ENCODE data around the gene PPIB.

PPIB gene

DNA sequence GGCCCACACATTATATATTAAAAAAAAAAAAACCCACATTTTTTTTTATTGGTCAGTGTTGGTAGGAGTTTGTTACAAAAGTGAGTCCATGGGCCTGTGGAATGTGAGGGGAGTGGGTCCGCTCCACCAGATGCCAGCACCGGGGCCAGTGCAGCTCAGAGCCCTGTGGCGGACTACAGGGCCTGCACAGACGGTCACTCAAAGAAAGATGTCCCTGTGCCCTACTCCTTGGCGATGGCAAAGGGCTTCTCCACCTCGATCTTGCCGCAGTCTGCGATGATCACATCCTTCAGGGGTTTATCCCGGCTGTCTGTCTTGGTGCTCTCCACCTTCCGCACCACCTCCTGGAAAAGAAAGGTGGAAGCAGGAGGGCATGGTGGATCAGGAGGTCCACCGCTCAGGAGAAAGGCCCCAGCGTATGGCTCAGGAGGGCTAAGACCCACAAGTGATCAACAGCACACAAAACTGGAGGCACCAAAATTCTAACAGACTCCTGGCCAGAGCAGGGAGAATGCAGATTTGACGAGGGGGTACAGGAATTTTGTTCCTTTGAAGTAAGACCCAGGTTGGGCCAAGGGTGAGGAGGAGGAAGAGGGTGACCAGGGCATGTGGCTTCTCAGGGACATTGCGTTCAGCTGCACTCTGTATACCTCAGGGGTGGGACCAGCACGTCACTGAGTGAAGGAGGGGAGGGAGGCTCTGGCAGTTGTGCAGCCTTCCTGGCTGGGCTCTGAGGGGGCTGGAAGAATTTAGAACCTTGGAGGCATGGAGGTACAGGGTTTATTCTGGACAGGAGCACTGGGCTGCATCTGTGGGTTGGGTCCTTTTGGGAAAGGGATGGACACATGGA, 6.8 kb downstream of the PPIB start:
- H3K36me3 ChIP-seq (ENCODE audit: control insufficient read depth, insufficient read depth, low read length), result peaks cover 47% of the 10 kb centered on the region
- H3K9ac ChIP-seq (ENCODE audit: low read depth, low read length), result no peak overlapping the region
- H3K4me1 ChIP-seq (ENCODE audit: control insufficient read depth, insufficient read depth, low read length), result peaks cover 2% of the 10 kb centered on the region
- no peak overlapping the region for H3K4me3 ChIP-seq (ENCODE audit: low read depth, low read length)
- H3K27me3 ChIP-seq (ENCODE audit: control insufficient read depth, insufficient read depth, low read length), result peaks cover 9% of the 10 kb centered on the region
- H3K9me3 ChIP-seq (ENCODE audit: control insufficient read depth, insufficient read depth, low read length), result no peaks in the 10 kb centered on the region

DNA sequence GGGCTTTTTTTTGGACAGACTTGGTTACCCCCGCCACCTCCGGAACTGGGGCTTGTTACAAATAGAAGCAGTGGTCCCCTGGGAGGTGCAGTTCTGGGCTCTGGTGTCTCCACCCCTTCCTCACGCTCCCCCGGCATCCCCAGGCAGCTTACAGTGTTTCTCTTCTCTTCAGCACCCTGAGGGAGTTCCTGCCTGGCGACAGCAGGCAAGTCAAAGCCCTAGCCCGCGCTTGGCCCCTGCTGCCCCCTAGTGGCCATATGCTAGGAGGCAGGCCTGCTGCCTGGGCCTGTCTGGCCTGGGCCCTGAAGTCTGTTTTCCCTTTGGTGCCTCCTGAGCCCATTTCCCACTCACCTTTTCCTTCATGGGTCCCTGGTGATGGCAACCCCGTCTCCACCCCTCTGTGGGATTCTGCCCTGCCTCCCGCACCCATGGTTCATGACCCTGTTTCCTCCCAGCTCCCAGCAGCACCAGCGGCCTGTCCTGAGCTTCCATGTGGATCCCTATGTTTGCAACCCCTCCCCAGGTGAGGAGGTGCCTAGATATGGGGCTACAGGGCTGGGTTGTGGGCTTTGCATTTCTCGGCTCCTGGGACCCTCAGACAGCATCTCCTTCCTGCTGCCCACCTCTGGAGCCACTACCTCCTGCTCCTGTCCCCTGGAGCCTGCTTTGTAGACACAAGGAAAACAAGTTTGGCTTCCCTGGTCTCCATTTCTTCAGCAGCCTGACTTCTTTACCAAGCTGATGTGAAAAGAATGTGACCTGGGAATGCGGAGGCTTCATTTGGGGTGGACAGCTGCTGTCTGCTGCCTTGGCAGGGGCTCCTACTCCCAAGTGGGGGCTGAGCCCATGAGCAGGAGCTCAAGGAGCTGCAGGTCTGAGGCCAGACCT, 9.1 kb downstream of the PPIB start:
- H3K9me3 ChIP-seq (ENCODE audit: control insufficient read depth, insufficient read depth, low read length), result no peaks in the 10 kb centered on the region
- peaks cover 33% of the 10 kb centered on the region for H3K36me3 ChIP-seq (ENCODE audit: control insufficient read depth, insufficient read depth, low read length)
- H3K27me3 ChIP-seq (ENCODE audit: control insufficient read depth, insufficient read depth, low read length), result peaks cover 15% of the 10 kb centered on the region
- H3K9ac ChIP-seq (ENCODE audit: low read depth, low read length), result no peak overlapping the region
- peaks cover 2% of the 10 kb centered on the region for H3K4me1 ChIP-seq (ENCODE audit: control insufficient read depth, insufficient read depth, low read length)
- H3K4me3 ChIP-seq (ENCODE audit: low read depth, low read length), result peak overlapping the region; percentile 75

DNA sequence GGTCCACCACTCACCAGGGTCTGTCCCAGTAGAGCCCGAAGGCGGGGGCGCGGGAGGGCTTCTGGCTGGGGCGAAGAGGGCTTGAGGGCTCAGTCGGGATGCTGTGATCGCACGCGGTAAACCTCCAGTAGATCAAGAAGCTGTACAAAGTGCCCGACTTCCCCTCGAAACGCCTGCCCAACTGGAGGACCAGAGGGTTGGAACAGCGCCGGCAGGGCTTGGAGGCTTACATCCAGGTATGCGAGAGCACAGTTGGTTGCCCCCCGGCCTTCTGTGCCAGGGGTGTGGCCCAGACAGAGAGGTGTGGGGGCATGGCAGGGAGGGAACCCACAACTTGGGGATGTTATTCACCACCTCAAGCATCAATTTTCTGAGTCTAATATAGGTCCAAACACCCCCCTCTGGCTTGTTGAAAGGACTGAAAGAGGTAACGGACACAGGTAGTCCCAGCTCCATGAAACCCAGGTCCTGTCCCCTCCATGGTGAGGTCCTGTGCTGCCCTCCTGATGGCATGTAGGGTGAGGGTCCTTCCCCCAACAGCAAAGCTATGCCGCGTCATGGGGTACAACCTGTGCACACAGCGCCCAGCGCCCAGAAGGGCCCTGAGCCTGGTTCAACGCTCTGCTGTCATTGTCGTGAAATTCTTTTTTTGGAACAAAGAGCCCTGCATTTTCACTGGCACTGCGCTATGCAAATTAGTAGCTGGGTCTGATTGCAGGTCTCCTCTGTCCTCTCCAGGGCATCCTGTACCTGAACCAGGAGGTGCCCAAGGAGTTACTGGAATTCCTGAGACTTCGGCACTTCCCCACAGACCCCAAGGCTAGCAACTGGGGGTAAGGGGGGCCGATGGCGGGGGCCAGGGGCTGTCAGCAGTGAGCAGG, 10.1 kb downstream of the PPIB start:
- Histone ChIP-seq H3K9ac (ENCODE audit: low read depth, low read length) (peak overlapping the region; percentile 54), H3K4me3 (ENCODE audit: low read depth, low read length) (peak overlapping the region; percentile 75)

DNA sequence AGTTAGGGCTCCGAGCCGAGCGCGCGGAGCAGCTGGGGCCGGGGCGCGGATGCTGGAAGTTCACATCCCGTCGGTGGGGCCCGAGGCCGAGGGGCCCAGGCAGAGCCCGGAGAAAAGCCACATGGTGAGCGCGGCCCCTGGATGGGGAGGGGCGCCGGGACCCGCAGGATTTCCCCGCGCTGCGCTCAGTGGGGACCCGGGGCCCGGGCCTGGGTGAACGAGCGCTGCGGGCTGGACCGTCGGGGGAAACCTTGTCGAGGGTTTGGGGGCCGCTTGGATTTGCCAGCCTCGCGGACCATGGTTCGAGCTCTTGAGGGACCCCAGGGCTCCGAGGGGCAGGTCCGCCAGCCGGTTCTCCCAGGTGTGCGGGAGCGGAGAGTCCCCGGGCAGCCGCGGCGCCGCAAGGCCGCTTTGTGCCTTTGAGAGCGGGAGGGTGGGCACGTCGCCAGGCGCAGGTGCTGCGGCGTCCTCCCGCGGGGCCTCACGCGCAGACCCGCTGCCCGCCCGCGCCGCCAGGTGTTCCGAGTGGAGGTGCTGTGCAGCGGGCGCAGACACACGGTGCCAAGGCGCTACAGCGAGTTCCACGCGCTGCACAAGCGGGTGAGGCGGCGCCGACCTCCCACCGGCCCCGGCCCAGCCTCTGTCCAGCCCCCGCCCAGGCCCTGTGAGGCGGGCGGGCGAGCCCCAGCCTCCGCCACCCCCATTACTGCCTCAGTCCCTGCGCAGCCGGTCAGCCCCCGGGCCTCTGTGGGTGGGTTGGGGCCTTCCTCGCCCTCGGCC, 10.9 kb downstream of the PPIB start, which contains the start of gene SNX22:
Gene SNX22, plus strand, starts transcription at position 5 of the 780 bp plus-strand sequence. Its CDS starts 45 bp downstream, at position 50.
- H3K36me3 ChIP-seq (ENCODE audit: control insufficient read depth, insufficient read depth, low read length), result peaks cover 15% of the 10 kb centered on the region
- H3K4me1 ChIP-seq (ENCODE audit: control insufficient read depth, insufficient read depth, low read length), result peaks cover 2% of the 10 kb centered on the region
- peak within 1 kb of the TSS; percentile 75 for H3K4me3 ChIP-seq (ENCODE audit: low read depth, low read length)
- no peaks in the 10 kb centered on the region for H3K9me3 ChIP-seq (ENCODE audit: control insufficient read depth, insufficient read depth, low read length)
- H3K27me3 ChIP-seq (ENCODE audit: control insufficient read depth, insufficient read depth, low read length), result peaks cover 15% of the 10 kb centered on the region
- H3K9ac ChIP-seq (ENCODE audit: low read depth, low read length), result peak within 1 kb of the TSS; percentile 54

More for the DNA sequence above, 10.1 kb downstream of the PPIB start:
- Histone ChIP-seq H3K4me1 (ENCODE audit: control insufficient read depth, insufficient read depth, low read length) (peaks cover 2% of the 10 kb centered on the region), H3K9me3 (ENCODE audit: control insufficient read depth, insufficient read depth, low read length) (no peaks in the 10 kb centered on the region), H3K27me3 (ENCODE audit: control insufficient read depth, insufficient read depth, low read length) (peaks cover 15% of the 10 kb centered on the region), H3K36me3 (ENCODE audit: control insufficient read depth, insufficient read depth, low read length) (peaks cover 23% of the 10 kb centered on the region)

DNA sequence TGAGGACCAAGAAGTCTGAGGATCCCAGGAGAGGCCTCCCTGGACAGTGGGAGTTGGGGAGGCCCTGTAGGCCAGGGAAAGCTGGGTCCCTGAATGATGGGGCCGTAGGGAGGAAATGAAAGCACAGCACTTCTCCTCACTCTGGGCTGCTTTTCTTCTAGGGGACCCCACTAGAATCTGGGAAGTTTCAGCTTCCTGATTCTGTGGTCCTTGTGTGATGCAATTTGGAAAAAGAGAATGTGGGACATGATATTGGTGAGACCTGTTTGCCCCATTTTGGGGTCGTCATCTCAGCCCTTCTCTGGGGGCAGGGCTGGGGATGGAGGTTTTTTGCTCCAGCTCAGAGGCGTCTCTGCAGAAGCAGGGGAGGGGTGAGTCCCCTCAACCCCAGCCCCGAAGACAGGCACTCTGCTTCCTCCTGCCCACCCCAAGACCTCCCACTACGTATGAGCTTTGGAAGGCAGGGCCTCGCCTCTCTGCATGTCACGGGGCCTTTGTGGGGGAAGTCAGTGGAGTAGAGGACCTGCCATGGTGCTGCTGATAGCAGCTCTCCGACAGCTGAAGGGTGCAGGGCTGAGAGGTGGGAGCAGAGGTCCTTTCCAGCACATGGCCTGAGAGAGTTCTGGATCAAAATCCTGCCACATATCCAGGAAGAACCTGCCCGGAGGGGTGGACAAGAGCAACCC, 12.8 kb downstream of the PPIB start:
- peaks cover under 1% of the 10 kb centered on the region for H3K36me3 ChIP-seq (ENCODE audit: control insufficient read depth, insufficient read depth, low read length)
- H3K4me3 ChIP-seq (ENCODE audit: low read depth, low read length), result no peak overlapping the region
- H3K9ac ChIP-seq (ENCODE audit: low read depth, low read length), result no peak overlapping the region
- no peaks in the 10 kb centered on the region for H3K9me3 ChIP-seq (ENCODE audit: control insufficient read depth, insufficient read depth, low read length)
- H3K4me1 ChIP-seq (ENCODE audit: control insufficient read depth, insufficient read depth, low read length), result peaks cover 2% of the 10 kb centered on the region
- peaks cover 15% of the 10 kb centered on the region for H3K27me3 ChIP-seq (ENCODE audit: control insufficient read depth, insufficient read depth, low read length)

DNA sequence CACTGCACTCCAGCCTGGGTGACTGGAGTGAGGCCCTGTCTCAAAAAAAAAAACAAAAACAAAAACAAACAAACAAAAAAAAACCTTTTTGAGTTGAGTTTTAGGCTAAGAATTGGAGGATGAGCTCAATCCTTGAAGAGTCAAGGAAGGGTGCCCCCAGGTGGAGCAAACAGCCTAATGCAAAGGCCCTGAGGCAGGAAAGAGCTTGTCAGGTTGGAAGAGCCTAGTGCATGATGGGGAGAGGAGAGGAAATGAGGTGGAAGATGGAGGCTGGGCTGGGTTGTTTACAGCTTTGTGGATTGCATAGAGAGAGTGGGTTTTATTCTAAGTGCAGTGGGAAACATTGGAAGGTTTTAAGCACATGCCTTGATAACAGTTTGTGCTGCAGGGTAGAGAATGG, 13.4 kb downstream of the PPIB start:
- H3K36me3 ChIP-seq (ENCODE audit: control insufficient read depth, insufficient read depth, low read length), result no peaks in the 10 kb centered on the region
- no peaks in the 10 kb centered on the region for H3K9me3 ChIP-seq (ENCODE audit: control insufficient read depth, insufficient read depth, low read length)
- peaks cover 2% of the 10 kb centered on the region for H3K4me1 ChIP-seq (ENCODE audit: control insufficient read depth, insufficient read depth, low read length)
- peaks cover 15% of the 10 kb centered on the region for H3K27me3 ChIP-seq (ENCODE audit: control insufficient read depth, insufficient read depth, low read length)
- H3K4me3 ChIP-seq (ENCODE audit: low read depth, low read length), result no peak overlapping the region
- no peak overlapping the region for H3K9ac ChIP-seq (ENCODE audit: low read depth, low read length)

DNA sequence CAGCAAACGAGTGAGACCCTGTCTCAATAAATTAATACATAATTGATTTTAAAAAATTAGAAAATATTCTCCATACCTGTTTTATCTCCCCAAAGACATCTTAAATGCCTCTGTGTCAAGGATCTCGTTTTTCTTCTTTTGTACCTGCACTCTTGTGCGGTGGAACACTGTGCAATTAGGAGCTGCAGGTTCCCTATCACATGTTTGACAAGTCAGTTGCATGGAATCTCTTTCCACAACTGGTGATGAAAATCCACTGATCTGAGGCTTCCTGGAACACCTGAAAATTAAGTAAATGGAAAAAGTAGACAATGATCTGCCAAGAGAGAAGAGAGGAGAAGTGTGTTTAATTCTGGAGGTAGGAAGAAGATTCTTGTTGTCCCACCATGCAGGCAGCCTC, 14.2 kb downstream of the PPIB start:
- Histone ChIP-seq H3K4me1 (ENCODE audit: control insufficient read depth, insufficient read depth, low read length) (peaks cover 2% of the 10 kb centered on the region), H3K36me3 (ENCODE audit: control insufficient read depth, insufficient read depth, low read length) (no peaks in the 10 kb centered on the region)

DNA sequence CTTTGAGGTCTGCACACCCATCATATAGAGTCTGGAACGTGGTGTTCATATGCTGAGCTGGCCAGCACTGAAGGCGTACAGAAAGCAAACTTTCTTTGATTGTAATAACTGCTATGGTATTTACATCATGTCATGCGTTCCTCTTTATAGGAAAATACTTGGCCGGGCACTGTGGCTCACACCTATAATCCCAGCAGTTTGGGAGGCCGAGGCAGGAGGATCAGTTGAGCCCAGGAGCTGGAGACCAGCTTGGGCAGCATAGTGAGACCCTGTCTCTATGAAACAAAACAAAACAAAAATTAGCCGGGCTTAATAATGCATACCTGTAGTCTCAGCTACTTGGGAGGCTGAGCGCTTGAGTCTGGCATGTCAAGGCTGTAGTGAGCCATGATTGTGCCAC, 14.7 kb downstream of the PPIB start:
- Histone ChIP-seq H3K27me3 (ENCODE audit: control insufficient read depth, insufficient read depth, low read length) (peaks cover 15% of the 10 kb centered on the region), H3K4me1 (ENCODE audit: control insufficient read depth, insufficient read depth, low read length) (peaks cover 2% of the 10 kb centered on the region), H3K9ac (ENCODE audit: low read depth, low read length) (no peak overlapping the region), H3K4me3 (ENCODE audit: low read depth, low read length) (no peak overlapping the region), H3K36me3 (ENCODE audit: control insufficient read depth, insufficient read depth, low read length) (no peaks in the 10 kb centered on the region), H3K9me3 (ENCODE audit: control insufficient read depth, insufficient read depth, low read length) (no peaks in the 10 kb centered on the region)

More for the DNA sequence above, 14.2 kb downstream of the PPIB start:
- Histone ChIP-seq H3K9ac (ENCODE audit: low read depth, low read length) (no peak overlapping the region), H3K27me3 (ENCODE audit: control insufficient read depth, insufficient read depth, low read length) (peaks cover 15% of the 10 kb centered on the region), H3K9me3 (ENCODE audit: control insufficient read depth, insufficient read depth, low read length) (no peaks in the 10 kb centered on the region), H3K4me3 (ENCODE audit: low read depth, low read length) (no peak overlapping the region)

DNA sequence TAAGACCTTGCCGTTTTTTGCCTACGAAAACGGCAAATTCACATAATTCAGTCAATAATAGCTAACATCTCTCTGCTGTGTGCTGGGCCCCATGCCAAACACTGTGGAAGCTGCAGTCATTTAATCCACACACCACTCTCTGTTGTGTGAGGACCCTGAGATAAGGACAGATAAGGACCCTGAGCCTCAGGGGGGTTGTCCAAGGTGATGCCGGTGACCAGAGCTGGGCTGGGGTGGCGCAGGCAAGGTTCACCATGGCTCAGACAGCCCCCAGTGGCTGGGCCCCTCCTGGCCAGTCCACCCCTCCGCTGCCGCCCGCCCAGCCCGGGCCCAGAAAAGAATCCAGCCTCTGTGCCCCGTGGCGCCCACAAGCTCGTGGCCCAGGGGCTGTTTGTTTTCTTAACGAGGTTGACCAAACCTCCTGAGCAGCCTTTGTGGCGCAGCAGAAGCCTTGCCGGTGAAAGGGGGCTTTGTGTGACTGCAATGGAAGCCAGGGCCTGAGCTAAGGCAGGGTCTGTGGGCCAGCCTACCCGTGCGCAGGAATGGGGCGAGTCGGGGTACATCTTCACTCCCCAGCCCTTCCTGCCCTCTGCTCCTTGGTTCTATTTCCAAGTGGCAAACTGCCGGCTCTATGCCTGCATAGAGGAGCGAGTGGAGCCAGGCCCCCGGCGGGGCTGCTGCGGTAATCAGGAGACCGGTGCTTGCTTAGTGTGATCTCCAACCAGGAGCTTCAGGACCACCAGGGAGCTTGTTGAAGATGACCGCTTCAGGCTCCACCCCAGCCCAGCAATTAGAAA, 15.7 kb downstream of the PPIB start:
- H3K9me3 ChIP-seq (ENCODE audit: control insufficient read depth, insufficient read depth, low read length), result no peaks in the 10 kb centered on the region
- no peak overlapping the region for H3K9ac ChIP-seq (ENCODE audit: low read depth, low read length)
- no peak overlapping the region for H3K4me3 ChIP-seq (ENCODE audit: low read depth, low read length)
- peaks cover 6% of the 10 kb centered on the region for H3K27me3 ChIP-seq (ENCODE audit: control insufficient read depth, insufficient read depth, low read length)
- H3K36me3 ChIP-seq (ENCODE audit: control insufficient read depth, insufficient read depth, low read length), result no peaks in the 10 kb centered on the region
- no peaks in the 10 kb centered on the region for H3K4me1 ChIP-seq (ENCODE audit: control insufficient read depth, insufficient read depth, low read length)

DNA sequence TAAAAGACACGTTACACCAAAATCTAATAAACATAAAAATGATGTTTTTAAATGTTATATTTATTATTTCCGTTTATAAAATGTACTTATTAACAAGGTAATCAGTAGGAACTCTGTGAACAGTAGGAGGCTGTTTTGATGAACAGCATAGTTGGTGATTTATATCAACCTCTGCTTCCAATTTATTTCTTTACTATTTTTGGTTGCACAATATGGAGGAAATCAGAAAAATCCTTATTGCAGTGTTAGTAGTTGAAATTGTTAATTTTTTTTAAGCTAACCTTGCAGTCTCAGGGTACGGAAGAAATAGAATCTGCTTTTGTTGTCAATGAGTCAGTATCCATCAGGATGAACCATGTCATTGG, 16.3 kb downstream of the PPIB start:
- H3K27me3 ChIP-seq (ENCODE audit: control insufficient read depth, insufficient read depth, low read length), result peaks cover 6% of the 10 kb centered on the region
- H3K9me3 ChIP-seq (ENCODE audit: control insufficient read depth, insufficient read depth, low read length), result no peaks in the 10 kb centered on the region
- H3K4me1 ChIP-seq (ENCODE audit: control insufficient read depth, insufficient read depth, low read length), result no peaks in the 10 kb centered on the region
- H3K9ac ChIP-seq (ENCODE audit: low read depth, low read length), result no peak overlapping the region
- H3K36me3 ChIP-seq (ENCODE audit: control insufficient read depth, insufficient read depth, low read length), result no peaks in the 10 kb centered on the region
- no peak overlapping the region for H3K4me3 ChIP-seq (ENCODE audit: low read depth, low read length)
